Lung (tissue), 16 donors: ENCODE results near the gene SLC38A7. TPM values are rescaled to one million over a fixed set of nuclear protein-coding genes. Genes with fewer than 3 reads are reported as not detected.

Experiments
- ATAC-seq: fragments of 200-7000 bp; cut with Tn5 transposase; one replicate; pipeline ENCODE4 v1.9.1; 2020; ENCODE audit warnings: moderate number of reproducible peaks; ENCODE audit not compliant: insufficient read depth, low FRiP score
- DNase-seq, 3 donors: peaks; one replicate each; pipeline ENCODE4 v3.0.0-alpha.2; 2013 to 2017
- H3K27ac ChIP-seq, 2 donors: one replicate each; pipeline ENCODE4 v1.5.1; 2013; ENCODE audit warnings: mild to moderate bottlenecking in 2 of 2, moderate library complexity in 2 of 2, control low read depth in 1 of 2, inconsistent platforms in 1 of 2, low read depth in 1 of 2, low read length in 1 of 2
- H3K27me3 ChIP-seq, 3 donors: one replicate each; pipeline ENCODE4 v1.5.1; 2013; ENCODE audit warnings: low read length in 2 of 3; ENCODE audit not compliant: control insufficient read depth in 3 of 3, insufficient read depth in 3 of 3
- H3K36me3 ChIP-seq, 4 donors: one replicate each; pipeline ENCODE4 v1.5.1; 2013; ENCODE audit warnings: low read length in 4 of 4, mild to moderate bottlenecking in 1 of 4, moderate library complexity in 1 of 4; ENCODE audit not compliant: control insufficient read depth in 4 of 4, insufficient read depth in 4 of 4
- H3K4me1 ChIP-seq, 5 donors: one replicate each; pipeline ENCODE4 v1.5.1; 2013; ENCODE audit warnings: low read length in 5 of 5, mild to moderate bottlenecking in 2 of 5, moderate library complexity in 1 of 5; ENCODE audit not compliant: control insufficient read depth in 5 of 5, insufficient read depth in 5 of 5
- H3K4me3 ChIP-seq: one replicate; pipeline ENCODE4 v1.5.1; 2013; ENCODE audit warnings: mild to moderate bottlenecking, control low read depth, moderate library complexity
- H3K9ac ChIP-seq, 2 donors: one replicate each; pipeline ENCODE4 v1.5.1; 2013; ENCODE audit warnings: low read length in 2 of 2, control low read depth in 1 of 2; ENCODE audit not compliant: insufficient read depth in 1 of 2
- H3K9me3 ChIP-seq, 4 donors: one replicate each; pipeline ENCODE4 v1.5.1; 2013; ENCODE audit warnings: low read length in 3 of 4, mild to moderate bottlenecking in 1 of 4, moderate library complexity in 1 of 4; ENCODE audit not compliant: control insufficient read depth in 4 of 4, insufficient read depth in 3 of 4
- WGBS, 2 donors: extraction: QIAGEN DNeasy Blood & Tissue Kit; methylation state at CpG; one replicate each; pipeline ENCODE4 v1.1.7; 2013; 5-methylcytosine and 5-hydroxymethylcytosine counted together
- long read RNA-seq, 5 donors: transcript quantifications; one replicate each; lab custom pipeline, GENCODE V29; 2026
- polyA plus RNA-seq, 2 donors: library from polyadenylated mRNA; stranded (reverse); fragments of 200-250 nt; gene quantifications; one replicate each; pipeline ENCODE4 v1.2.1, GENCODE V29; 2013
- total RNA-seq, 2 donors: library from RNA; depleted of rRNA in 1 of 2; stranded (reverse); fragments of >200 nt in 1 of 2; gene quantifications; one replicate each; pipeline ENCODE4 v1.2.1, GENCODE V29; 2014 to 2021
- TF ChIP-seq, protein P1 (sequence below): IDR thresholded peaks from 2 replicates; pipeline ENCODE4 v1.5.1; 2012; ENCODE audit warnings: mild to moderate bottlenecking; ENCODE audit errors: control extremely low read depth, extremely low read depth
- donor health status: control.
- donor health status: control.
- donor health status: Bipolar disorder and iron deficiency.
- donor health status: healthy.
- donor health status: DM: yes; HTN: yes; CAD: no.

Gene SLC38A7, protein sequence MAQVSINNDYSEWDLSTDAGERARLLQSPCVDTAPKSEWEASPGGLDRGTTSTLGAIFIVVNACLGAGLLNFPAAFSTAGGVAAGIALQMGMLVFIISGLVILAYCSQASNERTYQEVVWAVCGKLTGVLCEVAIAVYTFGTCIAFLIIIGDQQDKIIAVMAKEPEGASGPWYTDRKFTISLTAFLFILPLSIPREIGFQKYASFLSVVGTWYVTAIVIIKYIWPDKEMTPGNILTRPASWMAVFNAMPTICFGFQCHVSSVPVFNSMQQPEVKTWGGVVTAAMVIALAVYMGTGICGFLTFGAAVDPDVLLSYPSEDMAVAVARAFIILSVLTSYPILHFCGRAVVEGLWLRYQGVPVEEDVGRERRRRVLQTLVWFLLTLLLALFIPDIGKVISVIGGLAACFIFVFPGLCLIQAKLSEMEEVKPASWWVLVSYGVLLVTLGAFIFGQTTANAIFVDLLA
- total RNA-seq (10 to 100 TPM; 15.3 to 18.2 TPM), polyA plus RNA-seq (10 to 100 TPM; 11.3 to 14.4 TPM)
- long read RNA-seq, donor 1, full-length matches to known transcripts = 5 of 5 reads
- long read RNA-seq, donor 1, partial matches to known transcripts = 0 of 5 reads
- long read RNA-seq, donor 1, other reads (novel, unspliced or antisense) = 0 of 5 reads
- long read RNA-seq, donor 2, full-length matches to known transcripts = 1 of 1 reads
- long read RNA-seq, donor 2, partial matches to known transcripts = 0 of 1 reads
- long read RNA-seq, donor 2, other reads (novel, unspliced or antisense) = 0 of 1 reads
- long read RNA-seq, donor 3, partial matches to known transcripts = 0 of 1 reads
- long read RNA-seq, donor 3, other reads (novel, unspliced or antisense) = 0 of 1 reads
- long read RNA-seq, donor 4 = 0 reads
- long read RNA-seq, donor 5, full-length matches to known transcripts = 1 of 1 reads
- long read RNA-seq, donor 5, partial matches to known transcripts = 0 of 1 reads
- long read RNA-seq, donor 5, other reads (novel, unspliced or antisense) = 0 of 1 reads

DNA sequence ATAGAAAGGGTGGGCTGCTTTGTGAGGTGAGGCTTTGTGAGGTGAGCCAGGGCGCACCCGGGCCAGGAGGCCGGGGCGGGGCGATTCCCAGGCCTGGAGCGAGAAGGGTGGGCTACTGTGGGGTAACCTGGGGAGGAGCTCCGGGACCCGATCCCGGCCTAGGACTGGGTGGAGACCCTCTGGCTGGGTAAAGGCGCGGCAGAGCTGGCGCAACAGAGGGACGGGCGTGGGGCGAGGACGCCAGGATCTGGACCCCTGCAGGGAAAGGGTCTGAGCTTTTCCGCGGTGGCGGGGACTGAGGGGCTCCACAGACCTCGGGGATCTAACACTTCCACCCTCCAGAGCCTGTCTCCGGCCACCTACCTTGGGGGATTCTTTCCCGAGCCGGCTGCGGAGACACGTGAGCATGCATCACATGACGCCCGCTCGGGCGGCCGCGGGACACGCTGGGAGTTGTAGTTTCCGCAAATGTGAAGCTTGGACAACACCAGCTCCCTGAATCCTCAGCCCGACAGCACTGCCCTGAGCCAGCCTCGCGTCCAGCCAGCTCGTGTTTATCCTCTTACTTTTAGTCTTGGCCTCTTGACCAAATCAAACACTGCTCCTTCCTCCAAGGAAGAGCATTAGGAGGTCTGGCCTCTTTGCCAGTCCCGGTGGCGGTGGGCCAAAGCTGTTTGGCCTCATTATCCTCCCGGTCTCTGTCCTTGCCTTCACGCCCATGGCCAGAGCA, at the start of gene SLC38A7:
Gene SLC38A7, minus strand, starts transcription at position 417 of the 730 bp plus-strand sequence. CDS start 4,644 bp downstream, outside the sequence.
- Histone ChIP-seq H3K27me3 (no peaks in the 10 kb centered on the region), H3K27ac (peak within 1 kb of the TSS; percentile 59 to 97), H3K36me3 (peaks cover 0 to 11% (median 0%) of the 10 kb centered on the region in 4 donors), H3K9ac (peak within 1 kb of the TSS; percentile 57 to 62), H3K4me1 (peaks cover 0 to 14% (median 0%) of the 10 kb centered on the region in 5 donors), H3K4me3 (peak within 1 kb of the TSS; percentile 80), H3K9me3 (no peaks in the 10 kb centered on the region)
- 6% methylated on average over 37 to 41 of the region's 41 CpGs for WGBS, 2 donors
- TF ChIP-seq, protein P1, sequence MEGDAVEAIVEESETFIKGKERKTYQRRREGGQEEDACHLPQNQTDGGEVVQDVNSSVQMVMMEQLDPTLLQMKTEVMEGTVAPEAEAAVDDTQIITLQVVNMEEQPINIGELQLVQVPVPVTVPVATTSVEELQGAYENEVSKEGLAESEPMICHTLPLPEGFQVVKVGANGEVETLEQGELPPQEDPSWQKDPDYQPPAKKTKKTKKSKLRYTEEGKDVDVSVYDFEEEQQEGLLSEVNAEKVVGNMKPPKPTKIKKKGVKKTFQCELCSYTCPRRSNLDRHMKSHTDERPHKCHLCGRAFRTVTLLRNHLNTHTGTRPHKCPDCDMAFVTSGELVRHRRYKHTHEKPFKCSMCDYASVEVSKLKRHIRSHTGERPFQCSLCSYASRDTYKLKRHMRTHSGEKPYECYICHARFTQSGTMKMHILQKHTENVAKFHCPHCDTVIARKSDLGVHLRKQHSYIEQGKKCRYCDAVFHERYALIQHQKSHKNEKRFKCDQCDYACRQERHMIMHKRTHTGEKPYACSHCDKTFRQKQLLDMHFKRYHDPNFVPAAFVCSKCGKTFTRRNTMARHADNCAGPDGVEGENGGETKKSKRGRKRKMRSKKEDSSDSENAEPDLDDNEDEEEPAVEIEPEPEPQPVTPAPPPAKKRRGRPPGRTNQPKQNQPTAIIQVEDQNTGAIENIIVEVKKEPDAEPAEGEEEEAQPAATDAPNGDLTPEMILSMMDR = no peak
- peak; percentile 87 to 88 (median 87) for DNase-seq
- peak; percentile 91 for ATAC-seq

DNA sequence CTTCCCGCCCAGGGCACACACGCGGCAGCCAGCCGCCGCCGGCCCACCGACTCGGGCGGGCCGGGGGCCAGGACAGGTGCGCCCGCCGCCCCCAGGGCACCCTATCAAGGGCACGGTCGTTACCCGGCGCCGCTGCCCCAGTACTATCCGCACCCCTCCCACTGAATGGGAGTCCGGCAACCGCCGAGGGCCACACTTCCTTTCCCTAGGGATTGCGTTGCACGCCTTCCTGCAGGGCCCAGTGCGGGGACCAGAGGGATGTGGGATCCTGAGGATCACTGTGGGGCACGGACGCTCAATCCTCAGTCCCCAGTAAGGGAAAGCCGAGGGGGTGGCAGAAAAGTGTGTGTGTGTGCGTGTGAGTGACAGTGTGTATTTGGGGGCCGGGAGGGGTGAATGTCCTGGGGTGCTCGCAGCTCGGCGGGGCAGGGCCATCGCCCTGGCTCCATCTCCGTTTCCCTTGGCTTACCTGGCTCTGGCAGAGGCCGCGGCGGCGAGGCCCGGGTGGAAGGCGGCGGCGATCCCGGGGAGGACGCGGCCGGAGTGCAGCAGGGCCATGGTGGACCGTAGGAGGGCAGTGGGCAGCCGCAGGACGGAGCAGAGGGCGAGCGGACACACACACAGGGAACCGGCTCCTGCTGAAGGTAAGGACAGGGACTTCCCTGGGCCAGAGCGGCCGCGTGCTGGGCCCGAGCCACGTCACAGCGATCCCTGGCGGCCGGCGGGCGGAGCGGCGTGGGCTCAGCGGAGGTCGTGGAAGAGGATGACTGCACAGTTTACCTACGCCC, 49.3 kb upstream of the SLC38A7 start, which contains the start of gene GOT2:
Gene GOT2, minus strand, starts transcription at position 646 of the 788 bp plus-strand sequence. Its CDS starts 88 bp downstream, at position 558.
- WGBS, 2 donors = 0% methylated on average over 66 to 68 of the region's 68 CpGs
- ATAC-seq = peak; percentile 97
- no peaks in the 10 kb centered on the region for H3K9me3 ChIP-seq
- peak; percentile 80 to 87 (median 85) for DNase-seq
- peaks cover 0 to 12% (median 5%) of the 10 kb centered on the region in 5 donors for H3K4me1 ChIP-seq
- H3K9ac ChIP-seq = peak within 1 kb of the TSS; percentile 70 to 82
- H3K4me3 ChIP-seq = peak within 1 kb of the TSS; percentile 97
- TF ChIP-seq, protein P1 = peak; percentile 73
- peaks cover 0 to 5% (median 1%) of the 10 kb centered on the region in 4 donors for H3K36me3 ChIP-seq
- H3K27ac ChIP-seq = peak within 1 kb of the TSS; percentile 84 to 85
- no peaks in the 10 kb centered on the region for H3K27me3 ChIP-seq

DNA sequence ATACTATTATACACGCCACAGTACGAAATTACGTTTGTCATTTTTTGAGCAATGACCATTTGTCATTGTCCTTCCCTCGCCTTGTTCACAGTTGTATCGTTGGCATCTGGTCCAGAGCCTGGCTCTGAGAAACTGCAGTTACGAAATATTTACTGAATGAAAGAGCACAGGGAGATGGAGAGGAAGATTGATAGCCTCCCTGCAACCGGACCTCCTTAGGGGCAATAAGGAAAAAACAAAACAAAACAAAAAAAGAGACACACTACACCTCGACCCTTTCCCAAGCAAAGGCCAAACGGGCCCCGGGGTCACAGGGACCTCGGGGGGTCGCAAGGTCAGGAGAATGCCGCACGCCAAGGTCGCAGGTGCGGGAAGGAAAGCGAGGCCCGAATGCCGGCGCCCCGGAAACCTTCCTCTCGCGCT, 48.7 kb upstream of the SLC38A7 start:
- Histone ChIP-seq H3K9me3 (no peaks in the 10 kb centered on the region), H3K4me3 (peak overlapping the region; percentile 97), H3K4me1 (peaks cover 0 to 12% (median 5%) of the 10 kb centered on the region in 5 donors), H3K9ac (peak overlapping the region; percentile 55 to 82), H3K36me3 (peaks cover 0 to 5% (median 1%) of the 10 kb centered on the region in 4 donors), H3K27me3 (no peaks in the 10 kb centered on the region), H3K27ac (peak overlapping the region; percentile 84 to 85)
- WGBS, 2 donors = 2 to 5% methylated on average over 19 to 23 of the region's 23 CpGs
- DNase-seq (peak in 1 of 3 donors; percentile 30), ATAC-seq (no peak)
- TF ChIP-seq, protein P1 = no peak
